Colonic mucosa (tissue), 4 donors: ENCODE measurements around the gene ELMO3. TPM values are rescaled to one million over a fixed set of nuclear protein-coding genes. Genes with fewer than 3 reads are reported as not detected.

Source experiments
- DNase-seq: peaks from one replicate; pipeline ENCODE4 v3.0.0-alpha.2; 2020
- H3K27ac ChIP-seq: fragments of 200-600 bp; one replicate; pipeline ENCODE4 v1.8.0; 2021
- H3K27me3 ChIP-seq: fragments of 200-600 bp; one replicate; pipeline ENCODE4 v1.8.0; 2021
- H3K36me3 ChIP-seq: fragments of 200-600 bp; one replicate; pipeline ENCODE4 v1.8.0; 2021
- H3K4me1 ChIP-seq: fragments of 200-600 bp; one replicate; pipeline ENCODE4 v1.8.0; 2021; ENCODE audit warnings: mild to moderate bottlenecking
- H3K4me3 ChIP-seq: fragments of 200-600 bp; one replicate; pipeline ENCODE4 v1.8.0; 2021
- H3K9ac ChIP-seq, 2 donors: one replicate each; pipeline ENCODE4 v1.7.0; 2013; ENCODE audit warnings: control low read depth in 2 of 2, low read depth in 2 of 2, low read length in 2 of 2
- H3K9me3 ChIP-seq: fragments of 200-600 bp; one replicate; pipeline ENCODE4 v1.8.0; 2021
- CTCF ChIP-seq: fragments of 200-600 bp; IDR thresholded peaks from one replicate; pipeline ENCODE4 v1.8.0; 2022; ENCODE audit warnings: antibody characterized with exemption, mild to moderate bottlenecking
- intact Hi-C: fragments of 100-400 bp; cut with DNase I; formaldehyde crosslinking; loops from one replicate; pipeline ENCODE4 v1.14.1; 2022
- total RNA-seq, 2 donors: library from RNA; stranded (reverse); fragmentation: NEBNext Ultra II Directional in 1 of 2; extraction: Animal tissue kit (Norgen Biotek cat#: 25700) in 1 of 2; gene quantifications; one replicate each; pipeline ENCODE4 v1.2.1, GENCODE V29; 2021
- donor health status: healthy.
- donor health status: DM: no; HTN: no; CAD: no.
- donor health status: DM: no; HTN: no; CAD: no.

ELMO3 gene
- total RNA-seq, 2 donors from 2014 or later: 60.7 to 75.6 TPM

GRCh38 chr16:67202426-67202825 lies 3.5 kb downstream of the ELMO3 start:
- Histone ChIP-seq H3K36me3 (no peaks in the 10 kb centered on the region), H3K4me3 (no peak overlapping the region), H3K9me3 (no peaks in the 10 kb centered on the region), H3K27ac (no peak overlapping the region), H3K27me3 (no peaks in the 10 kb centered on the region), H3K4me1 (no peaks in the 10 kb centered on the region), H3K9ac (no peak overlapping the region)
- no peak for TF ChIP-seq CTCF
- intact Hi-C loops: no loop called here
- DNase-seq: no peak

- no peak overlapping the region for H3K27ac ChIP-seq
- TF ChIP-seq CTCF: no peak
- no peak overlapping the region for H3K4me3 ChIP-seq
- H3K9me3 ChIP-seq: no peaks in the 10 kb centered on the region
- intact Hi-C loops: no loop called here
- H3K36me3 ChIP-seq: no peaks in the 10 kb centered on the region
- no peaks in the 10 kb centered on the region for H3K4me1 ChIP-seq
- DNase-seq: no peak
- H3K27me3 ChIP-seq: no peaks in the 10 kb centered on the region
- no peak overlapping the region for H3K9ac ChIP-seq
Observed at GRCh38 chr16:67202956-67203493, 4.1 kb downstream of the ELMO3 start.

GRCh38 chr16:67204076-67204475 lies 5.1 kb downstream of the ELMO3 start:
- intact Hi-C loops: no loop called here
- no peak for DNase-seq
- H3K36me3 ChIP-seq: no peaks in the 10 kb centered on the region

GRCh38 chr16:67206129-67206837 lies 7.4 kb downstream of the ELMO3 start:
- Histone ChIP-seq H3K9me3 (no peaks in the 10 kb centered on the region), H3K4me3 (no peak overlapping the region), H3K9ac (no peak overlapping the region), H3K36me3 (no peaks in the 10 kb centered on the region), H3K27me3 (no peaks in the 10 kb centered on the region), H3K27ac (no peak overlapping the region), H3K4me1 (no peaks in the 10 kb centered on the region)
- intact Hi-C loops: no loop called here
- no peak for TF ChIP-seq CTCF
- no peak for DNase-seq

More at GRCh38 chr16:67204076-67204475, 5.1 kb downstream of the ELMO3 start:
- Histone ChIP-seq H3K27ac (no peak overlapping the region), H3K9ac (no peak overlapping the region), H3K4me3 (no peak overlapping the region), H3K9me3 (no peaks in the 10 kb centered on the region), H3K4me1 (no peaks in the 10 kb centered on the region), H3K27me3 (no peaks in the 10 kb centered on the region)
- no peak for TF ChIP-seq CTCF

- Histone ChIP-seq H3K27ac (no peak overlapping the region), H3K9me3 (no peaks in the 10 kb centered on the region), H3K4me3 (no peak overlapping the region), H3K27me3 (no peaks in the 10 kb centered on the region), H3K4me1 (no peaks in the 10 kb centered on the region), H3K36me3 (no peaks in the 10 kb centered on the region), H3K9ac (no peak overlapping the region)
- no peak for TF ChIP-seq CTCF
- DNase-seq: no peak
- intact Hi-C loops: no loop called here
Observed at GRCh38 chr16:67206838-67207248, 7.9 kb downstream of the ELMO3 start.
